BLaER1 treated with 17β-estradiol and CSF1 and Interleukin-3, amounts not matched to agents 10 nM and 100 nM (cell line): Measurements from ENCODE around the gene RGS12.

Experiments
- H3K27ac ChIP-seq, 11 experiments: shearing (Covaris generic); formaldehyde crosslinking; 2 replicates each; pipeline ENCODE4 v1.8.1; 2022
- H3K27me3 ChIP-seq, 11 experiments: shearing (Covaris generic); formaldehyde crosslinking; 2 replicates each; pipeline ENCODE4 v1.8.1; 2022
- H3K36me3 ChIP-seq, 11 experiments: shearing (Covaris generic); formaldehyde crosslinking; 2 replicates each; pipeline ENCODE4 v1.8.1; 2022
- H3K4me1 ChIP-seq, 10 experiments: shearing (Covaris generic); formaldehyde crosslinking; 2 replicates each; pipeline ENCODE4 v1.8.1; 2022
- H3K4me2 ChIP-seq, 11 experiments: shearing (Covaris generic); formaldehyde crosslinking; 2 replicates each; pipeline ENCODE4 v1.8.1; 2022
- H3K4me3 ChIP-seq, 10 experiments: shearing (Covaris generic); formaldehyde crosslinking; 2 replicates each; pipeline ENCODE4 v1.8.1; 2022
- H3K9ac ChIP-seq, 11 experiments: shearing (Covaris generic); formaldehyde crosslinking; 2 replicates each; pipeline ENCODE4 v1.8.1; 2022
- H3K9me3 ChIP-seq, 11 experiments: shearing (Covaris generic); formaldehyde crosslinking; replicated peaks in 1 of 11; 2 replicates each; pipeline ENCODE4 v1.8.1; 2022
- H4K20me1 ChIP-seq, 11 experiments: shearing (Covaris generic); formaldehyde crosslinking; 2 replicates each; pipeline ENCODE4 v1.8.1; 2022
- Cebpa-rat ChIP-seq, 11 experiments: shearing (Covaris generic); IDR thresholded peaks; 2 replicates each; pipeline ENCODE4 v1.8.1; 2022

RGS12 gene

GRCh38 chr4:3331511-3332394 is 38.9 kb downstream of the RGS12 start:
- Histone ChIP-seq H3K27ac (peak overlapping the region in 1 of 11 experiments; percentile 9; a peak in 1 of 22 replicates), H3K27me3 (no peaks in the 10 kb centered on the region), H3K9ac (peak overlapping the region in 1 of 11 experiments; percentile 24; a peak in 1 of 22 replicates), H3K4me1 (peaks cover 44 to 77% (median 67%) of the 10 kb centered on the region in 10 experiments), H4K20me1 (peaks cover 0 to 94% (median 78%) of the 10 kb centered on the region in 11 experiments; a peak in 18 of 22 replicates), H3K9me3 (no peaks in the 10 kb centered on the region), H3K4me2 (peak overlapping the region in 7 of 11 experiments; percentile 16 to 63 (median 25); a peak in 12 of 22 replicates), H3K36me3 (peaks cover 0 to 46% (median 26%) of the 10 kb centered on the region in 11 experiments; a peak in 12 of 22 replicates), H3K4me3 (no peak overlapping the region)
- no peak for TF ChIP-seq Cebpa-rat (IDR thresholded peaks at IDR 0.05)

- H3K36me3 ChIP-seq: peaks cover 0 to 46% (median 25%) of the 10 kb centered on the region in 11 experiments; a peak in 12 of 22 replicates
- no peak overlapping the region for H3K9ac ChIP-seq
- peaks cover 0 to 98% (median 77%) of the 10 kb centered on the region in 11 experiments; a peak in 18 of 22 replicates for H4K20me1 ChIP-seq
- no peak overlapping the region for H3K4me2 ChIP-seq
- no peaks in the 10 kb centered on the region for H3K27me3 ChIP-seq
- TF ChIP-seq Cebpa-rat (IDR thresholded peaks at IDR 0.05): no peak
- peaks cover 44 to 82% (median 73%) of the 10 kb centered on the region in 10 experiments for H3K4me1 ChIP-seq
- no peaks in the 10 kb centered on the region for H3K9me3 ChIP-seq
- H3K4me3 ChIP-seq: no peak overlapping the region
- peak overlapping the region in 1 of 11 experiments; percentile 21; a peak in 1 of 22 replicates for H3K27ac ChIP-seq
Measured at GRCh38 chr4:3332498-3332897, 39.7 kb downstream of the RGS12 start.

GRCh38 chr4:3334316-3334715 is 41.5 kb downstream of the RGS12 start:
- Histone ChIP-seq H3K4me3 (no peak overlapping the region), H4K20me1 (peaks cover 0 to 98% (median 79%) of the 10 kb centered on the region in 11 experiments; a peak in 20 of 22 replicates), H3K9ac (peak overlapping the region in 6 of 11 experiments; percentile 5 to 40 (median 32); a peak in 7 of 22 replicates)

GRCh38 chr4:3335385-3335784 is 42.6 kb downstream of the RGS12 start:
- H3K9me3 ChIP-seq: no peaks in the 10 kb centered on the region
- H3K4me2 ChIP-seq: peak overlapping the region; percentile 57 to 85 (median 81)
- H3K27me3 ChIP-seq: no peaks in the 10 kb centered on the region
- H3K36me3 ChIP-seq: peaks cover 0 to 34% (median 9%) of the 10 kb centered on the region in 11 experiments; a peak in 9 of 22 replicates
- H3K4me1 ChIP-seq: peaks cover 37 to 92% (median 83%) of the 10 kb centered on the region in 10 experiments
- peak overlapping the region in 10 of 11 experiments; percentile 5 to 62 (median 36); a peak in 15 of 22 replicates for H3K9ac ChIP-seq
- peak overlapping the region in 2 of 10 experiments; percentile 6 to 13; a peak in 1 of 20 replicates for H3K4me3 ChIP-seq
- TF ChIP-seq Cebpa-rat (IDR thresholded peaks at IDR 0.05): no peak
- H3K27ac ChIP-seq: peak overlapping the region in 9 of 11 experiments; percentile 25 to 68 (median 59); a peak in 18 of 22 replicates
- peaks cover 0 to 98% (median 79%) of the 10 kb centered on the region in 11 experiments; a peak in 20 of 22 replicates for H4K20me1 ChIP-seq

More at GRCh38 chr4:3334316-3334715, 41.5 kb downstream of the RGS12 start:
- TF ChIP-seq Cebpa-rat (IDR thresholded peaks at IDR 0.05): no peak
- H3K9me3 ChIP-seq: no peaks in the 10 kb centered on the region
- H3K4me1 ChIP-seq: peaks cover 44 to 92% (median 82%) of the 10 kb centered on the region in 10 experiments
- H3K27ac ChIP-seq: peak overlapping the region in 9 of 11 experiments; percentile 25 to 68 (median 59); a peak in 13 of 22 replicates
- H3K27me3 ChIP-seq: no peaks in the 10 kb centered on the region
- H3K4me2 ChIP-seq: peak overlapping the region; percentile 57 to 85 (median 81); a peak in 20 of 22 replicates
- H3K36me3 ChIP-seq: peaks cover 0 to 34% (median 9%) of the 10 kb centered on the region in 11 experiments; a peak in 11 of 22 replicates

GRCh38 chr4:3335982-3336381 is 43.2 kb downstream of the RGS12 start:
- Histone ChIP-seq H3K9me3 (no peaks in the 10 kb centered on the region), H3K4me2 (peak overlapping the region in 9 of 11 experiments; percentile 67 to 85 (median 84); a peak in 17 of 22 replicates), H3K27ac (peak overlapping the region in 9 of 11 experiments; percentile 25 to 68 (median 59); a peak in 16 of 22 replicates), H3K27me3 (no peaks in the 10 kb centered on the region), H3K36me3 (peaks cover 0 to 34% (median 9%) of the 10 kb centered on the region in 11 experiments; a peak in 9 of 22 replicates), H3K9ac (peak overlapping the region in 5 of 11 experiments; percentile 5 to 62 (median 36); a peak in 6 of 22 replicates), H4K20me1 (peaks cover 0 to 98% (median 79%) of the 10 kb centered on the region in 11 experiments; a peak in 20 of 22 replicates), H3K4me1 (peaks cover 31 to 92% (median 83%) of the 10 kb centered on the region in 10 experiments), H3K4me3 (no peak overlapping the region)
- no peak for TF ChIP-seq Cebpa-rat (IDR thresholded peaks at IDR 0.05)

GRCh38 chr4:3336382-3337356 is 43.8 kb downstream of the RGS12 start:
- Histone ChIP-seq H3K27me3 (no peaks in the 10 kb centered on the region), H3K4me1 (peaks cover 24 to 89% (median 80%) of the 10 kb centered on the region in 10 experiments), H3K4me2 (peak overlapping the region in 8 of 11 experiments; percentile 67 to 85 (median 84); a peak in 16 of 22 replicates), H3K9ac (peak overlapping the region in 4 of 11 experiments; percentile 29 to 62 (median 45); a peak in 3 of 22 replicates), H3K36me3 (peaks cover 0 to 32% (median 9%) of the 10 kb centered on the region in 11 experiments; a peak in 9 of 22 replicates), H3K4me3 (no peak overlapping the region), H3K9me3 (no peaks in the 10 kb centered on the region), H4K20me1 (peaks cover 0 to 91% (median 78%) of the 10 kb centered on the region in 11 experiments; a peak in 20 of 22 replicates), H3K27ac (peak overlapping the region in 7 of 11 experiments; percentile 26 to 68 (median 61); a peak in 12 of 22 replicates)
- TF ChIP-seq Cebpa-rat (IDR thresholded peaks at IDR 0.05): no peak

- Histone ChIP-seq H3K9me3 (no peaks in the 10 kb centered on the region), H3K4me2 (peak overlapping the region in 6 of 11 experiments; percentile 64 to 85 (median 78); a peak in 7 of 22 replicates), H3K4me3 (no peak overlapping the region), H4K20me1 (peaks cover 0 to 91% (median 75%) of the 10 kb centered on the region in 11 experiments; a peak in 20 of 22 replicates), H3K27me3 (no peaks in the 10 kb centered on the region), H3K9ac (no peak overlapping the region), H3K27ac (0 out of 22 replicates have a peak overlapping the region, but pooled peaks of 1 of the 11 experiments have one; percentile 3), H3K4me1 (peaks cover 28 to 89% (median 80%) of the 10 kb centered on the region in 10 experiments), H3K36me3 (peaks cover 0 to 30% (median 7%) of the 10 kb centered on the region in 11 experiments; a peak in 8 of 22 replicates)
- TF ChIP-seq Cebpa-rat (IDR thresholded peaks at IDR 0.05): no peak
Measured at GRCh38 chr4:3337357-3337732, 44.5 kb downstream of the RGS12 start.
